ENCODE measurements around the gene YIPF2. TPM values are rescaled to one million over a fixed set of nuclear protein-coding genes. Genes with fewer than 3 reads are reported as not detected.

The YIPF2 gene
- total and polyA plus RNA-seq, 2 of the 4 experiments (the other 2 are of a cell fraction): 61.5 to 78.0 TPM

GRCh38 chr19:10976131-10976892 lies 47.9 kb upstream of the YIPF2 start:
- DNase-seq: no peak
- Histone ChIP-seq H3K4me1 (ENCODE audit: control insufficient read depth, insufficient read depth, low read length) (peaks cover 16% of the 10 kb centered on the region), H4K20me1 (ENCODE audit: insufficient read depth, low read length) (peaks cover 96% of the 10 kb centered on the region), H3K9me1 (ENCODE audit: insufficient read depth, low read length) (peaks cover 31% of the 10 kb centered on the region), H3K23ac (ENCODE audit: low read depth, low read length) (peak overlapping the region; percentile 81; the same call in 1 of the 2 replicates), H3K79me1 (ENCODE audit: low read depth in 1 of 2, low read length in 2 of 2) (peaks cover 19 to 78% of the 10 kb centered on the region in 2 experiments; a peak in 3 of 4 replicates), H3K18ac (ENCODE audit: low read depth, low read length) (no peak overlapping the region), H2BK120ac (ENCODE audit: low read depth, low read length) (peak overlapping the region; percentile 53), H3K56ac (ENCODE audit: extremely low read depth, insufficient read depth, low read length) (no peak overlapping the region), H3K9me3 (ENCODE audit: control insufficient read depth, insufficient read depth, low read length) (no peaks in the 10 kb centered on the region), H3K27me3 (ENCODE audit: control insufficient read depth, insufficient read depth, low read length) (no peaks in the 10 kb centered on the region), H4K5ac (ENCODE audit: low read depth, low read length) (peak overlapping the region; percentile 70), H3K14ac (replicated peaks; ENCODE audit: low read depth, low read length) (peak overlapping the region; percentile 89; the same call in 1 of the 2 replicates), H4K91ac (ENCODE audit: insufficient read depth, low read depth, low read length) (0 out of 2 replicates have a peak overlapping the region, but pooled peaks have one; percentile 46), H3K4me2 (ENCODE audit: low read depth, low read length) (peak overlapping the region; percentile 79), H2BK20ac (ENCODE audit: low read depth, low read length) (no peak overlapping the region), H2BK5ac (ENCODE audit: low read depth, low read length, poor library complexity, severe bottlenecking) (peak overlapping the region; percentile 67), H3K36me3 (ENCODE audit: control insufficient read depth, insufficient read depth, low read length) (peaks cover 4% of the 10 kb centered on the region; the same call in 1 of the 2 replicates), H2AK5ac (ENCODE audit: low read depth, low read length) (peak overlapping the region; percentile 9; the same call in 1 of the 2 replicates), H4K8ac (ENCODE audit: low read depth in 2 of 2, low read length in 2 of 2) (peak overlapping the region in 1 of 2 experiments; percentile 74; a peak in 2 of 4 replicates), H3K4me3 (ENCODE audit: insufficient read depth, low read depth, low read length) (no peak overlapping the region), H2AFZ (replicated peaks; ENCODE audit: low read length, poor library complexity) (peak overlapping the region; percentile 84), H2BK15ac (ENCODE audit: low read depth, low read length) (no peak overlapping the region), H3K4ac (ENCODE audit: low read depth, low read length) (peak overlapping the region; percentile 87), H3K9ac (ENCODE audit: low read depth, low read length) (peak overlapping the region; percentile 6; the same call in 1 of the 2 replicates), H2AK9ac (replicated peaks; ENCODE audit: low read depth, low read length, poor library complexity) (peak overlapping the region; percentile 93), H3K27ac (ENCODE audit: insufficient read depth, low read length) (peak overlapping the region; percentile 34; the same call in 1 of the 2 replicates)
- ChIA-PET CTCF (interaction anchor here (0.9 kb wide), 1 partner anchor 34 kb away, joined by 4 read pairs; no protein-coding TSS in a partner anchor), POLR2A (ENCODE audit: unreplicated experiment) (no interaction called here)
- intact Hi-C loops (cut with micrococcal nuclease): no loop called here
- peak; percentile 25 for ATAC-seq (ENCODE audit: low read depth)
- dilution Hi-C loops (cut with HindIII; ENCODE audit: low sequenced_read_pairs, unreplicated experiment): no loop called here
- in situ Hi-C loops (cut with MboI; ENCODE audit: low sequenced_read_pairs): no loop called here
- BruUV-seq (replicated peaks): no TSS peak
- WGBS, 2 experiments (ENCODE audit: extremely low coverage in 2 of 2, insufficient read length in 1 of 2): 89% methylated on average over 5 of the region's 19 CpGs; no CpG with 5 or more reads in 1 of the 2 experiments
- TF ChIP-seq CHD1 (IDR thresholded peaks at IDR 0.05; ENCODE audit: low read depth, low read length): no peak
- TF ChIP-seq BHLHE40 (IDR thresholded peaks at IDR 0.05; ENCODE audit: low read depth, low read length): no peak
- TF ChIP-seq ELK1 (IDR thresholded peaks at IDR 0.05; ENCODE audit: borderline replicate concordance, low read depth, low read length): no peak
- TF ChIP-seq, protein P1, sequence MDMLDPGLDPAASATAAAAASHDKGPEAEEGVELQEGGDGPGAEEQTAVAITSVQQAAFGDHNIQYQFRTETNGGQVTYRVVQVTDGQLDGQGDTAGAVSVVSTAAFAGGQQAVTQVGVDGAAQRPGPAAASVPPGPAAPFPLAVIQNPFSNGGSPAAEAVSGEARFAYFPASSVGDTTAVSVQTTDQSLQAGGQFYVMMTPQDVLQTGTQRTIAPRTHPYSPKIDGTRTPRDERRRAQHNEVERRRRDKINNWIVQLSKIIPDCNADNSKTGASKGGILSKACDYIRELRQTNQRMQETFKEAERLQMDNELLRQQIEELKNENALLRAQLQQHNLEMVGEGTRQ (IDR thresholded peaks at IDR 0.05; ENCODE audit: low read depth, low read length): no peak
- TF ChIP-seq MAZ (IDR thresholded peaks at IDR 0.05; ENCODE audit: borderline replicate concordance, low read depth, low read length): no peak
- no peak for TF ChIP-seq CEBPB (IDR thresholded peaks at IDR 0.05; ENCODE audit: low read depth, low read length)
- TF ChIP-seq RAD21 (IDR thresholded peaks at IDR 0.05; ENCODE audit: low read length): no peak
- TF ChIP-seq FOS (IDR thresholded peaks at IDR 0.05; ENCODE audit: low read depth, low read length): no peak
- TF ChIP-seq CTCF (conservative IDR thresholded peaks at IDR 0.05; ENCODE audit: low read depth, low read length): no peak
- TF ChIP-seq POLR2A (IDR thresholded peaks at IDR 0.05; ENCODE audit: low read depth, low read length): no peak
- TF ChIP-seq MXI1 (IDR thresholded peaks at IDR 0.05; ENCODE audit: borderline replicate concordance, low read depth, low read length): no peak
